ENCODE measurements around the gene PRM3. TPM values are rescaled to one million over a fixed set of nuclear protein-coding genes. Genes with fewer than 3 reads are reported as not detected.

PRM3 gene
- total and polyA plus RNA-seq, 7 donors, result not detected

GRCh38 chr16:11241480-11242204 lies 31.8 kb downstream of the PRM3 start:
- TF ChIP-seq POLR2A (IDR thresholded peaks at IDR 0.05), result no peak
- no peak for TF ChIP-seq EP300 (IDR thresholded peaks at IDR 0.05)
- no peak for TF ChIP-seq CTCF (IDR thresholded peaks at IDR 0.05)
- TF ChIP-seq POLR2AphosphoS5 (IDR thresholded peaks at IDR 0.05), result no peak
- Histone ChIP-seq H3K36me3 (no peaks in the 10 kb centered on the region), H3K27me3 (no peaks in the 10 kb centered on the region), H3K4me1 (peaks cover 0 to 5% (median 0%) of the 10 kb centered on the region in 4 donors), H3K9me3 (no peaks in the 10 kb centered on the region), H3K4me3 (no peak overlapping the region), H3K27ac (no peak overlapping the region)
- DNase-seq, result no peak
- 91 to 92% methylated on average over 5 of the region's 5 CpGs for WGBS, 2 donors
- intact Hi-C loops (cut with DNase I), result no loop called here

- Histone ChIP-seq H3K9me3 (no peaks in the 10 kb centered on the region), H3K36me3 (no peaks in the 10 kb centered on the region), H3K27ac (no peak overlapping the region), H3K4me1 (peaks cover 0 to 5% (median 0%) of the 10 kb centered on the region in 4 donors), H3K27me3 (no peaks in the 10 kb centered on the region), H3K4me3 (no peak overlapping the region)
- WGBS, 2 donors, result 57 to 62% methylated on average over 10 of the region's 10 CpGs
- no peak for DNase-seq
- TF ChIP-seq CTCF (IDR thresholded peaks at IDR 0.05) (no peak), POLR2AphosphoS5 (IDR thresholded peaks at IDR 0.05) (no peak)
- intact Hi-C loops (cut with DNase I), result no loop called here
Measured at GRCh38 chr16:11240636-11241473, 32.6 kb downstream of the PRM3 start.

- Histone ChIP-seq H3K27me3 (no peaks in the 10 kb centered on the region), H3K4me3 (no peak overlapping the region), H3K4me1 (peaks cover 0 to 5% (median 0%) of the 10 kb centered on the region in 4 donors), H3K27ac (no peak overlapping the region), H3K9me3 (no peaks in the 10 kb centered on the region), H3K36me3 (no peaks in the 10 kb centered on the region)
- no peak for DNase-seq
- intact Hi-C loops (cut with DNase I), result no loop called here
- WGBS, 2 donors, result 81 to 84% methylated on average over 10 of the region's 10 CpGs
- no peak for TF ChIP-seq EP300 (IDR thresholded peaks at IDR 0.05)
- no peak for TF ChIP-seq POLR2A (IDR thresholded peaks at IDR 0.05)
- TF ChIP-seq CTCF (IDR thresholded peaks at IDR 0.05), result no peak
Measured at GRCh38 chr16:11239644-11240632, 33.5 kb downstream of the PRM3 start.

GRCh38 chr16:11238272-11239202 lies 34.9 kb downstream of the PRM3 start:
- no peaks in the 10 kb centered on the region for H3K36me3 ChIP-seq
- no peaks in the 10 kb centered on the region for H3K27me3 ChIP-seq
- WGBS, 2 donors, result 97% methylated on average over 15 of the region's 15 CpGs
- intact Hi-C loops (cut with DNase I), result no loop called here
- no peak for DNase-seq
- H3K4me1 ChIP-seq, result peaks cover 0 to 5% (median 0%) of the 10 kb centered on the region in 4 donors
- TF ChIP-seq CTCF (IDR thresholded peaks at IDR 0.05), result no peak
- no peaks in the 10 kb centered on the region for H3K9me3 ChIP-seq
- no peak overlapping the region for H3K4me3 ChIP-seq
- H3K27ac ChIP-seq, result no peak overlapping the region

All from sigmoid colon (tissue), 7 donors.